ENCODE results near the gene TMPRSS13.

DNA sequence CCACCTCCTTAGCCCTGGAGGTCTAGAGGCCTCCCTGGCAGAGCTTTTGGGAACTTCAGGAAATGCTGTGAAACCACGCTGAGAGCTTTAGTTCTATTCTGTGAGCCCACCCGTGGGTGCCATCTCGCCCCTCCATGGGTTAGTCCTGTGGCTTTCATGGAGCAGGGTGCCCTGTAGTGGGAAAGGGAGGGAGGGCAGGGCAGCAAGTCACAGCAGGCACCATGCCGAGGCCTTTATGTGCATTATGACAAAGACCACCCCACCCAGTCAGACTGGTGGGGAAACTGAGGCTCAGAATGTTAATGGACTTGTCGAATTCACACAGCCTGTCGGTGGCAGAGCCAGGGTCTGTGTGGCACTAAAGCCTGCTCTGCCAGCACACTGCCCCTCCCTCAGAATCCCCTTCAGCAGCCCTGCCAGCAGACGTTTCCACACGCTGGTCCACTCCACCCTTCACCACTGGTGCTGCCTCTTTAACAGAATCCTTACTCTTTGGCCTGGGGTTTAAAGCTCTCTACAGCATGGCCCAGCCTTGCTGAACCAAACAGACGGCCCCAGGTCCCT, 13.4 kb downstream of the TMPRSS13 start:
- TF ChIP-seq, protein P1, sequence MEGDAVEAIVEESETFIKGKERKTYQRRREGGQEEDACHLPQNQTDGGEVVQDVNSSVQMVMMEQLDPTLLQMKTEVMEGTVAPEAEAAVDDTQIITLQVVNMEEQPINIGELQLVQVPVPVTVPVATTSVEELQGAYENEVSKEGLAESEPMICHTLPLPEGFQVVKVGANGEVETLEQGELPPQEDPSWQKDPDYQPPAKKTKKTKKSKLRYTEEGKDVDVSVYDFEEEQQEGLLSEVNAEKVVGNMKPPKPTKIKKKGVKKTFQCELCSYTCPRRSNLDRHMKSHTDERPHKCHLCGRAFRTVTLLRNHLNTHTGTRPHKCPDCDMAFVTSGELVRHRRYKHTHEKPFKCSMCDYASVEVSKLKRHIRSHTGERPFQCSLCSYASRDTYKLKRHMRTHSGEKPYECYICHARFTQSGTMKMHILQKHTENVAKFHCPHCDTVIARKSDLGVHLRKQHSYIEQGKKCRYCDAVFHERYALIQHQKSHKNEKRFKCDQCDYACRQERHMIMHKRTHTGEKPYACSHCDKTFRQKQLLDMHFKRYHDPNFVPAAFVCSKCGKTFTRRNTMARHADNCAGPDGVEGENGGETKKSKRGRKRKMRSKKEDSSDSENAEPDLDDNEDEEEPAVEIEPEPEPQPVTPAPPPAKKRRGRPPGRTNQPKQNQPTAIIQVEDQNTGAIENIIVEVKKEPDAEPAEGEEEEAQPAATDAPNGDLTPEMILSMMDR (CRISPR knock-in tag; IDR thresholded peaks at IDR 0.05): no peak
- TF ChIP-seq ZNF326 (CRISPR knock-in tag; IDR thresholded peaks at IDR 0.05; ENCODE audit: borderline replicate concordance): no peak

All from HepG2 (cell line).